HUES48 (cell line): Measurements from ENCODE around the gene TREML1.

Source experiments
- H3K27ac ChIP-seq: one replicate; pipeline ENCODE4 v1.7.0; 2013; ENCODE audit warnings: low read depth, low read length, inconsistent platforms
- H3K27me3 ChIP-seq: 2 replicates; pipeline ENCODE4 v1.6.1; 2013; ENCODE audit warnings: mild to moderate bottlenecking, low read length; ENCODE audit not compliant: control insufficient read depth, insufficient read depth
- H3K36me3 ChIP-seq: 2 replicates; pipeline ENCODE4 v1.6.1; 2013; ENCODE audit warnings: low read length; ENCODE audit not compliant: control insufficient read depth, insufficient read depth
- H3K4me1 ChIP-seq: 2 replicates; pipeline ENCODE4 v1.6.1; 2013; ENCODE audit warnings: mild to moderate bottlenecking, low read length; ENCODE audit not compliant: control insufficient read depth, insufficient read depth
- H3K4me3 ChIP-seq: 2 replicates; pipeline ENCODE4 v1.5.1; 2013; ENCODE audit warnings: mild to moderate bottlenecking, low read depth, low read length
- H3K9ac ChIP-seq: 2 replicates; pipeline ENCODE4 v1.6.1; 2013; ENCODE audit warnings: mild to moderate bottlenecking, low read depth, low read length, moderate library complexity
- H3K9me3 ChIP-seq: 2 replicates; pipeline ENCODE4 v1.6.1; 2013; ENCODE audit warnings: low read length; ENCODE audit not compliant: control insufficient read depth, insufficient read depth

TREML1 gene

GRCh38 chr6:41100871-41101287 is 53.3 kb downstream of the TREML1 start:
- no peak overlapping the region for H3K4me3 ChIP-seq
- H3K9me3 ChIP-seq = no peaks in the 10 kb centered on the region
- peaks cover 53% of the 10 kb centered on the region for H3K36me3 ChIP-seq
- H3K27ac ChIP-seq = no peak overlapping the region
- H3K4me1 ChIP-seq = no peaks in the 10 kb centered on the region
- no peaks in the 10 kb centered on the region for H3K27me3 ChIP-seq
- no peak overlapping the region for H3K9ac ChIP-seq
